Activated CD4-positive, alpha-beta T cell treated with anti-CD3 and anti-CD28 coated beads, Interleukin-10, Interleukin-2, amounts not matched to agents 100 ng/mL and 50 ng/mL, durations not matched to agents 16 hours and 8 hours (primary cell): ENCODE data around the gene LYVE1.
A peak's percentile ranks its signal among the peaks of the same experiment; 100 is the strongest.
"Not testable (repeated sequence)": the region's sequence is repeated elsewhere in the genome, so short reads cannot be mapped to it uniquely, and the experiment has no call there.

Source experiments
- DNase-seq: peaks from one replicate; pipeline ENCODE4 v3.0.0-alpha.2; 2020

The LYVE1 gene, protein sequence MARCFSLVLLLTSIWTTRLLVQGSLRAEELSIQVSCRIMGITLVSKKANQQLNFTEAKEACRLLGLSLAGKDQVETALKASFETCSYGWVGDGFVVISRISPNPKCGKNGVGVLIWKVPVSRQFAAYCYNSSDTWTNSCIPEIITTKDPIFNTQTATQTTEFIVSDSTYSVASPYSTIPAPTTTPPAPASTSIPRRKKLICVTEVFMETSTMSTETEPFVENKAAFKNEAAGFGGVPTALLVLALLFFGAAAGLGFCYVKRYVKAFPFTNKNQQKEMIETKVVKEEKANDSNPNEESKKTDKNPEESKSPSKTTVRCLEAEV

DNA sequence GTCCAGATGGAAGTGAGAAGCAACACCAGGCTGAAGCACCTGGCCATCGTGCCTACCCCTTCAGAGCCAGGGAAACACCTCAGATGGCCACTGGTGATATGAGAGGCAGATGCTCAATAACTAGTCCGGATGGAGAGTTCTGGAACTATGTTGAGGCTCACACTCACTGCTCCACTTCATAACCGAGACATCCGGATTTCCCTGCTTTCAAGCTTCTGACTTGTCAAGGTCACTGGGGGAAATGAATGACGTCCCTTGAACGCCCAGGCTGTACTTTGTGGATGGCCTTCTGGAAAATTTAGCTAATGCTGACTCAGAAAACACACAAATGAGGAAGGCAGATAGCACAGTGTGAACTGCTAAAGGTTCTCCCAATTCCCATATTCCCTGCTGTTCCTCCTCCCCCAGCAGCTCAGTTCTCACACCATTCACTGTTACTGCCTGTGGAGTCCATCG lies at the start of gene LYVE1:
TSS of gene LYVE1 (minus strand) at position 180 of the 456 bp plus-strand sequence. CDS start at position 47, 133 bp downstream.
- DNase-seq, result no peak

GRCh38 chr11:10617551-10617950 lies 49.1 kb upstream of the LYVE1 start:
- DNase-seq, result no peak

DNA sequence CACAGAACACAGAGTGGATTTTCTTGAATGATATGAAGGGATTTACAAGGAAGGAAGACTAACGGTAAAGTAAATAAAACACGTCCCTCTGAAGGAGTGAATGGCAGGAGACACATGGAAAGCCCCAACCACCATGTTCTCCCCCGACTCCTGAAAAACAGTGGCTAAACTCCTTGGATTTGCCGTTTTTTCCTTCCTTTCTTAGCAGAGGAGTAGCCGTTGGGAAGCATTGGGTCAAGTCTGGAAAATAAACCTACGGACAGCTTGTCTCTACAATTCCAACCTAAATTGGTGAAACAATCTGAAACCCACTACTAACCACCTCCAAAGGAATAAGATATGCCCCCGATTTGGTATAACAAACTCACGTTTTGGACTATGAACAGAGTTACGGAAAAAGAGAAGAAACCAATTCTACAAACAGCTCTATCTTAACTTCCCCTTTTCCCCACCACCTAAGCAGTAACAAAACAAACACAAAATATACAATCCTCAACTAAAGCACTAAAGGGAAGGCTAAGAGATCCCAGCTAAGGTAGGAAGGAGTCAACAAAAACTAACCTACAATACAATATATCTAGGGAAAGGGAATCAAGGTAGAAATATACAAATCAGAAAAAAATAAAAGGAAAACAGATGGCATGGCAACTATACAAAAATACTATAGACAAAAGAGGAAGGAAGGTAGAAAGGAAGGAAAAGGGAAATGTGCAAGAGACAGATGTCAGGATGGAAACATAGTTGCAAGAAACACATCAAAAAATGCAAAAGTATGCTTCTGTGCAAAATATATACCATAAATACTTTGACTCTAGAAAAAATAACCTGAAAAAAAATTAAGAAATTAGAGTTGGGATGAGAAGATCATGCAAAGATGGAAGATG lies 43.8 kb upstream of the LYVE1 start:
- DNase-seq, result no peak

DNA sequence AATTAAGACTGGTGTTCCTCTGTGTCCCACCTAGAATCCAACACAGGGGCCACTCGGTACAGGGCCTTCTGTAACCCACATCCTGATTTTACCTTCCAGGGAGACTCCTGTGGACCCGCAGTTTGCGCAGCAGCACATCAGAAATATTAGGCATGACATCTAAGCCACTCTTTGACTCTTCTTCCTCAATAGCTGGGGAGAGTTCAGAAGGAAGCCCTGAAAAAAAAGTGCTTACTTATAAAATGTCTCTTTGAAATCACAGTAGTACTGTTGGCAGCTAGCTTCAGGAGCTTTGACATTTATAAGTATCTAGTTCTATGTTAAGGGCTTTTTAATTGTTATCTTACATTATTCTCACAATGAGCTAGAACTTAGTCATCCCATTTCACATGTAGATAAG lies 41.2 kb upstream of the LYVE1 start:
- no peak for DNase-seq

- DNase-seq, result no peak
Measured at GRCh38 chr11:10608584-10608983, 40.1 kb upstream of the LYVE1 start.

- DNase-seq, result no peak
Measured at GRCh38 chr11:10607462-10608132, 39.1 kb upstream of the LYVE1 start.

GRCh38 chr11:10606536-10607208 lies 38.2 kb upstream of the LYVE1 start:
- DNase-seq, result peak; percentile 63

GRCh38 chr11:10605941-10606381 lies 37.5 kb upstream of the LYVE1 start:
- no peak for DNase-seq

DNA sequence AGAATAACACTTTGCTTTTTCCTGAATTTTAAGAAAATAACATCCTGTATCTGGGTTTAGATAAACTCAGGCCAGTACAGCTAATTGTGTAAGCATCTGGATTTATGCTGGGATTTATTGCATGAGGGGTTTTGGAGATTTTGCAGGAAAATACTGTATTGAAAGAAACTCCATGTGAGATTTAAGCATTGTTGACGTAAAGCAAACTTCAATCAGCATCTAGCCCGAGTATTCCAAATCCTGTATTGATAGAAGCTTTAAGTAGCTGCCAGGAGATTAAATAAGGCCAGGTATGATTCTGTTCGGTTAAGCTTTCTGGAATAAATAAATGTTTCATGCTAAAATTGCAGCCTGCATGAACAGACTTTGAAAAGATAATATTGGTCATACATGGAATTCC lies 36.3 kb upstream of the LYVE1 start:
- no peak for DNase-seq

DNA sequence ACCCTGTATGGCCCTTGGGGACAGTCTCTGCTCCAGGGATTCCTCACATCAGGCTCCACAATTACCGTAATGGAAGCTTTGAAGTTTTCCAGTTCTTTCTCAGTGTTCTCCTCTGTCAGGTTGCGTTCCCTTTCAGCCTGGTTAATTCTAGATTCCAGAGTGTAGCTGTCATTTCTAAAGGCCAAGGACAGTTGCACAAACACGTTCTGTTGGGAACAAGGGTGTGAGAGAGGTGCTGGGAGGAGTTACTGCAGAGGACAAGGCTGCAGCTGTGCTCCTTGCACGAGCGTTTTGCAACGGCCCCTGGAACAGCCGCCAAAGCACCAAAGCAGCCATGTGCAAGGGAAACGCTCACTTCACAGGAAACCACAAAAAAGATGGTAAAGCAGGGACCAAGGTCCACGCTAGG lies 35.9 kb upstream of the LYVE1 start:
- DNase-seq, result no peak

GRCh38 chr11:10603721-10604297 lies 35.3 kb upstream of the LYVE1 start:
- DNase-seq, result no peak

DNA sequence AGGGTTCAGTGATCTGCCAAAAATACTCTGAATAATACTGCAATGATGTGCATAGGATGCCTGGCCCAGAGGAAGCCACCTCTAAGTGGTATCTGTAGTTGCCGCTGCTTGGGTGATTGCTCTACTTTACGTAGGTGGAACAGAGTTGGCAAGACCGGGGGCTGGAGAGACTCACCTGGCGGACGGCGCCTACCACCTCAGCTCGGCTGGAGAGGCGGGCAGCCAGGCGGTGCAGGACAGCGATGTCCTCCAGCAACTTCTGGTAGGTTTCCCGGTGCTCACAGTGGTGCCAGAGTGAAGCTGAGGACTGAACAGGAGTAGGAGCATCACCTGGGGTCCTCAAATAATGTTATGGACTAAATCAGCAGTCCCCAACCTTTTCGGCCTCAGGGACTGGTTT lies 34.5 kb upstream of the LYVE1 start:
- DNase-seq, result no peak

DNA sequence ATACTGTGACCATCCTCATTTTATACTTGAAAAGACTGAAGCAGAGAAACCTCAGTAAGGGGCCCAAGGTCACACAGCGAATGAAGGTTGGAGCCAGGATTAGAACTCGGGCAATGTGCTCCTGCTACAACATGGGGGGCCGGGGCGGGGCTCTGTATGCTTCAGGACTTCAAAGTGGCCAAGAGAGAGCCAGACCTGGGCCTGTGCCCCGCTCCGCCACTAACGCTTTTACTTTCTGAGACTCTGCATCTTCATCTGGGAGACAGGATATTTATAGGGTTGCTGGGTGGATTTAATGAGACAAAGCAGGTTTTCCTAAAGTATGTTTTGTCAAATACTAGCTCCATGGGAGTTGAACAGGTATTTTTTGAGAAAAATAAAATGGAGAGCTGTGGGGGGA lies 33.9 kb upstream of the LYVE1 start:
- no peak for DNase-seq

DNA sequence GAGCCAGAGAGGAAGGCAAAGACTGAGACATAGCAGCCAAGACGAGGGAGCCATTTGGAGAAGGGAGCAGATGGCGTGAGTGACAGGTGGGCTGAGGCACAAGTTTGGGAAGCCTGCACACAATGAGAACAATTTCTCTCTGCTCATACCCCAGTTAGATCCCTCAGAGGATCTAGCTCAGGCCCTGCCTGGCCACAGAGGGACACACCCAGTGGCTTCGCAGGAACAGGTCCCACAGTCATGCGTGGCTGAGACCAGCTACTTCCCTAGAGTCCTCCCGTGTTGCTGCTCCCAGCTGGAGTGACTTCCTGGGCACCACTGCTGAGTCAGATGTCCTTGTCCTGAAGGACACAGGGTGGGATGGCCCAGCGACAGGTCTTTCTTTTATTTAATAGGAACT lies 33.4 kb upstream of the LYVE1 start:
- no peak for DNase-seq

DNA sequence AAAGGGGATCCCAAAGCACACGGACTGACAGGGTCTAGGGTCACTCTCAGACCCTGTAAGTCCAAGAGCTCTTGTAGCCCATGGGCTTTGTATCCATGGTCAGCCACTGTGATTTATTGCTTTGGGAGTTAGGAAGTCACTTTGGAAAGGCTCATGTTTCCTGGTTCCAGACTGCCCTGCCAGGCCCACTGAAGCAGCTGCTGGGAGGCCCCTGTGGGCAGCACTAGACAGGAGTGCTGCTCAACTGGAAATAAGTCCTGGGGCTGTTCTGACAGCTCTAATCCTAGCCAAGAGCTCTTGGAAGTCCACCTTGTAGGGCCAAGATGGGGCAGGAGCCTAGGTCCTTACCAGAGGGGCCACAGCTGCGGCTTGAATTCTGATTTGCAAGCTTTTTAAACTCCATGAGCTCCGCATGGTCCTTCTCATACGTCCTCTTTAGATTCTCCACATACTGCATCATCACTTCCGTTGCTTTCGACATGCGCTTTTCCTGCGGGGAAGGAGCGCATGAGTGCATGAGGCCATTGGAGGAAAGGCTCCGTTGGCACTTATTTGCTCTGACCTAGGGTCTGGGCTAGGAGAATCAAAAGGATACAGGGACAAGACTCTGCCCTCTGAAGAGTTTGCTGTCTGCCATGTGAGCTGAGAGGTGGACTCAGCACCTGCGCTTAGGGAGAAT lies 32.2 kb upstream of the LYVE1 start:
- no peak for DNase-seq

- no peak for DNase-seq
Measured at GRCh38 chr11:10599388-10600175, 31.1 kb upstream of the LYVE1 start.

GRCh38 chr11:10598816-10599215 lies 30.4 kb upstream of the LYVE1 start:
- no peak for DNase-seq

GRCh38 chr11:10597877-10598351 lies 29.4 kb upstream of the LYVE1 start:
- no peak for DNase-seq

DNA sequence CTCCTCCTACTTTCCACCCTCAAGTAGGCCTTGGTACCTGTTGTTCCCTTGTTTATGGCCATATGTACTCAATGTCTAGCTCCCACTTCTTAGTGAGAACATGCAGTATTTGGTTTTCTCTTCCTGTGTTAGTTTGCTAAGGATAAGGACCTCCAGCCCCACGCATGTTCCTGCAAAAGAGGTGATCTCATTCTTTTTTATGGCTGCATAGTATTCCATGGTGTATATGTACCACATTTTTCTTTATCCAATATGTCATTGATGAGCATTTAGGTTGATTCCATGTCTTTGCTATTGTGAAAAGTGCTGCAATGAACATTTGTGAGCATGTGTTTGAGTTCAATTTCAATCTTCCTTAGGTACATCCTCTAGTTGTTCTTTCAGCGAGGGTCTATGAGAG lies 27.4 kb upstream of the LYVE1 start:
- DNase-seq, result not testable (repeated sequence)

- peak; percentile 60 for DNase-seq
Measured at GRCh38 chr11:10594407-10594806, 25.9 kb upstream of the LYVE1 start.

DNA sequence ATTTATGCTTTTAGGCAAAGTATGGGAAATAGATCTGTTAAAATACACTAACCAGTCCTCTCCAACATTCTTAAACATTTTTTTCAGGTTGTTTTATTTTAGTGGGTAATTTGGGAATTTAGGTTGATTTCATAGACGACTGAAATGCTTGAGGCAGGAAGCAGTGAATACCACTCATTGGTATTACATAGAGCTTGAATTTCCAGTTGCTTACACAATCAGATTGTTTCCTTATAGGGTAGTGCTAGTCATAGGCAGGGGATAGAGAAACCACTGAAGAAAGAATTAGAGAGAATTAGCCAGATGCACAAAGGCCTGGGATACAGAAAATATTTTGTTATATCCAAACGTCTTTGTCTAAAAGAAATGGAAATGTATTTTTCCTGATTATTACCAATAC lies 23.9 kb upstream of the LYVE1 start:
- DNase-seq, result no peak
